Psoas muscle (tissue), 8 donors: ENCODE measurements around the gene ENDOD1. TPM values are rescaled to one million over a fixed set of nuclear protein-coding genes. Genes with fewer than 3 reads are reported as not detected.

ENCODE experiments used
- ATAC-seq, 4 donors: fragments of 200-7000 bp; cut with Tn5 transposase; one replicate each; pipeline ENCODE4 v1.9.1; 2020; ENCODE audit warnings: moderate library complexity in 3 of 4, mild to moderate bottlenecking in 2 of 4
- DNase-seq, 2 donors: peaks; one replicate each; pipeline ENCODE4 v3.0.0-alpha.2; 2020
- H3K27ac ChIP-seq: fragments of 200-600 bp; one replicate; pipeline ENCODE4 v1.8.0; 2022
- H3K27me3 ChIP-seq, 3 donors: fragments of 200-600 bp in 1 of 3; one replicate each; pipeline versions ENCODE4 v1.6.1 to v1.8.0; 2013 to 2022; ENCODE audit warnings: low read length in 2 of 3, mild to moderate bottlenecking in 2 of 3, moderate library complexity in 1 of 3; ENCODE audit not compliant: insufficient read depth in 3 of 3
- H3K36me3 ChIP-seq, 2 donors: fragments of 200-600 bp in 1 of 2; one replicate each; pipeline versions ENCODE4 v1.6.1 to v1.8.0; 2013 to 2022; ENCODE audit warnings: low read depth in 1 of 2, mild to moderate bottlenecking in 1 of 2, moderate library complexity in 1 of 2; ENCODE audit not compliant: insufficient read depth in 1 of 2
- H3K4me1 ChIP-seq: fragments of 200-600 bp; one replicate; pipeline ENCODE4 v1.8.0; 2022
- H3K4me3 ChIP-seq: fragments of 200-600 bp; one replicate; pipeline ENCODE4 v1.8.0; 2022; ENCODE audit warnings: mild to moderate bottlenecking
- H3K9me3 ChIP-seq: fragments of 200-600 bp; one replicate; pipeline ENCODE4 v1.8.0; 2022
- WGBS, 3 donors: extraction: QIAGEN DNeasy Blood & Tissue Kit; methylation state at CpG; one replicate each; pipeline versions ENCODE4 v1.1.6 to v1.1.7; 2013; 5-methylcytosine and 5-hydroxymethylcytosine counted together
- intact Hi-C, 2 donors: fragments of 100-400 bp; cut with DNase I; formaldehyde crosslinking; loops; one replicate each; pipeline versions ENCODE4 v1.11.0 to v1.14.2; 2022
- polyA plus RNA-seq, 3 donors: library from polyadenylated mRNA; stranded (reverse); fragments of 200-250 nt; gene quantifications; one replicate each; pipeline ENCODE4 v1.2.3, GENCODE V29; 2013
- total RNA-seq, 4 donors: library from RNA; stranded (reverse); fragmentation: NEBNext Ultra II Directional in 2 of 4; extraction: Animal tissue kit (Norgen Biotek cat#: 25700) in 2 of 4; gene quantifications; one replicate each; pipeline versions ENCODE4 v1.2.1 to v1.2.4, GENCODE V29; 2021 to 2023
- TF ChIP-seq, protein P1 (sequence below): fragments of 200-600 bp; IDR thresholded peaks from one replicate; pipeline ENCODE4 v1.8.0; 2022; ENCODE audit warnings: antibody characterized with exemption
- donor health status: healthy with polysubstance abuse.
- donor health status: DM: no; HTN: no; CAD: no; lungs with moderate emphysema.
- donor health status: Bipolar disorder and iron deficiency.
- donor health status: healthy.
- donor health status: DM: yes; HTN: yes; CAD: no.
- donor health status: DM: no; HTN: no; CAD: no.
- donor health status: DM: no; HTN: no; CAD: no.
- donor health status: DM: yes; HTN: yes; CAD: no.

The ENDOD1 gene
- total and polyA plus RNA-seq, 7 donors = 9.8 to 55.3 (median 29.0) TPM

DNA sequence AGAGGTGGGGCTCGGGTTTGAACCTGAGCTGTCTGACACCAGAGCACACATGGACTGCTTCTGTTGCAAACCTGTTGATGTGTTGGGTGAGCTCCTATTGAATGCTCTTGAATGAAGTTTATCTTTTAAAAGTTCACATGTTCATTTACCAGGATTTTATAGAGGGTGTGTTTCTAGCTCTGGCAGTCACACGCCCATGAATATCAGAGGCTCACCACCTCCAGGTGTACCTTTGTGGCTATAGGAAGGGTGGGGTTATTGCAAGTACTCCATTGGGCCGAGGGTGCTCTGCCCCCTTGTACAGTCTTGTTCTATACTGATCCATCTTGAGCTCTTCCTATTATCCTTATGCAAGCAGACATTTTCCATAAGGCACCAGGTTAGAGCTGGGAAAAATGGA lies 9.2 kb downstream of the ENDOD1 start:
- H3K4me3 ChIP-seq = no peak overlapping the region
- no peaks in the 10 kb centered on the region for H3K27me3 ChIP-seq
- peaks cover 66% of the 10 kb centered on the region for H3K4me1 ChIP-seq
- TF ChIP-seq, protein P1, sequence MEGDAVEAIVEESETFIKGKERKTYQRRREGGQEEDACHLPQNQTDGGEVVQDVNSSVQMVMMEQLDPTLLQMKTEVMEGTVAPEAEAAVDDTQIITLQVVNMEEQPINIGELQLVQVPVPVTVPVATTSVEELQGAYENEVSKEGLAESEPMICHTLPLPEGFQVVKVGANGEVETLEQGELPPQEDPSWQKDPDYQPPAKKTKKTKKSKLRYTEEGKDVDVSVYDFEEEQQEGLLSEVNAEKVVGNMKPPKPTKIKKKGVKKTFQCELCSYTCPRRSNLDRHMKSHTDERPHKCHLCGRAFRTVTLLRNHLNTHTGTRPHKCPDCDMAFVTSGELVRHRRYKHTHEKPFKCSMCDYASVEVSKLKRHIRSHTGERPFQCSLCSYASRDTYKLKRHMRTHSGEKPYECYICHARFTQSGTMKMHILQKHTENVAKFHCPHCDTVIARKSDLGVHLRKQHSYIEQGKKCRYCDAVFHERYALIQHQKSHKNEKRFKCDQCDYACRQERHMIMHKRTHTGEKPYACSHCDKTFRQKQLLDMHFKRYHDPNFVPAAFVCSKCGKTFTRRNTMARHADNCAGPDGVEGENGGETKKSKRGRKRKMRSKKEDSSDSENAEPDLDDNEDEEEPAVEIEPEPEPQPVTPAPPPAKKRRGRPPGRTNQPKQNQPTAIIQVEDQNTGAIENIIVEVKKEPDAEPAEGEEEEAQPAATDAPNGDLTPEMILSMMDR = no peak
- H3K9me3 ChIP-seq = no peaks in the 10 kb centered on the region
- WGBS, 3 donors = 94 to 97% (median 95%) methylated on average over 3 of the region's 3 CpGs
- H3K27ac ChIP-seq = peak overlapping the region; percentile 94
- H3K36me3 ChIP-seq = no peaks in the 10 kb centered on the region
- intact Hi-C loops = no loop called here
- ATAC-seq (no peak), DNase-seq (no peak)

DNA sequence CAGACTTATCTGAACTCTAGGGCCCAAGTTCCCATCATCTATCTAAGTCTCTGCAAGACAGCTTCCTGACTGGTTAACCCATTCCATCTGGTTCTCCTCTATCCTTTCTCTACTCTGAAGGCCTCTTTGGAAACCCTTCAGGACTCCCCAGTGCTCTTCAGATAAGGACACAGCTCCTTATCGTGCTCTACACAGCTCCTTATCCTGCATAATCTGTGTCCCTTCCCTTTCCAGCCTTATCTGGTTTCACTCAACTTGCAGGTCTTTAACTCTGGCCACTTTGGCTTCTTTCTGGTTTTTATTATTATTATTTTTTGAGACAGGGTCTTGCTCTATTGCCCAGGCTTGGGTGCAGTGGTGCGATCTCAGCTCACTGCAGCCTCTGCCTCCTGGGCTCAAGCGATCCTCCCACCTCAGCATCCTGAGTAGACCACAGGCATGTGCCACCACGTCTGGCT lies 10.6 kb downstream of the ENDOD1 start:
- Histone ChIP-seq H3K27ac (peak overlapping the region; percentile 94), H3K4me1 (peaks cover 66% of the 10 kb centered on the region), H3K4me3 (no peak overlapping the region), H3K36me3 (no peaks in the 10 kb centered on the region), H3K9me3 (no peaks in the 10 kb centered on the region), H3K27me3 (no peaks in the 10 kb centered on the region)
- intact Hi-C loops = no loop called here
- ATAC-seq = no peak
- TF ChIP-seq, protein P1 = no peak
- DNase-seq = no peak
- 62 to 83% (median 63%) methylated on average over 4 of the region's 4 CpGs for WGBS, 3 donors

DNA sequence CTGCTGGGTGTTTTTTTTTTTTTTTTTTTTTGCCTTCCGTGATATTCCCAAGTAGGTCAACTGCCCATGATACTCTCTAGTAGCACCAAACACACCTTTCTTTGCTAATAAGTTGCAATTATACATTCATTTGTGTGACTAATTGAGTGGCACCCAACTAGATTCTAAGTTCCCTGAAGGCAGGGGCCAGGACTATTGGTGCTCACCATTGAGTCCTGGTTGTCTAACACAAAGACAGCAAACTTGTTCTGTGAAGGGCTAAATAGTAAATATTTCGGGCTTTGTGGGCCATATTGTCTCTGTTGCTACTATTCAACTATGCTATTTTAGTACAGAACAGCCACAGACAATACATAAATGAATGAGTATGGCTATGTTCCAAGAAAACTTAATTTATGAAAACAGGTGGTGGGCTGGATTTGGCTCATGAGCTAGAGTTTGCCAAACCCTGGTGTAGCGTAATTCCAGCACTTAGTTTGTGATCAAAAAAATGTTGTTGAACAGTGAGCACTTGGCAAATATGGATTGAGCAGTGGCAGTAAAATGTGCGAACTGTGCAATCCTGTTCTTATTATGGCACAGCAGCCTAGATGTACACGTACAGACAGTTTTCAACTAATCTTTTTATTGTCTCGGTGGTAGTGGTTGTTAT lies 11.3 kb downstream of the ENDOD1 start:
- intact Hi-C loops = no loop called here
- peak overlapping the region; percentile 10 for H3K4me3 ChIP-seq
- peak overlapping the region; percentile 94 for H3K27ac ChIP-seq
- H3K4me1 ChIP-seq = peaks cover 66% of the 10 kb centered on the region
- no peaks in the 10 kb centered on the region for H3K9me3 ChIP-seq
- TF ChIP-seq, protein P1 = no peak
- H3K36me3 ChIP-seq = no peaks in the 10 kb centered on the region
- 19 to 30% (median 24%) methylated on average over 6 of the region's 6 CpGs for WGBS, 3 donors
- ATAC-seq (peak; percentile 12 to 61 (median 55)), DNase-seq (no peak)
- no peaks in the 10 kb centered on the region for H3K27me3 ChIP-seq

DNA sequence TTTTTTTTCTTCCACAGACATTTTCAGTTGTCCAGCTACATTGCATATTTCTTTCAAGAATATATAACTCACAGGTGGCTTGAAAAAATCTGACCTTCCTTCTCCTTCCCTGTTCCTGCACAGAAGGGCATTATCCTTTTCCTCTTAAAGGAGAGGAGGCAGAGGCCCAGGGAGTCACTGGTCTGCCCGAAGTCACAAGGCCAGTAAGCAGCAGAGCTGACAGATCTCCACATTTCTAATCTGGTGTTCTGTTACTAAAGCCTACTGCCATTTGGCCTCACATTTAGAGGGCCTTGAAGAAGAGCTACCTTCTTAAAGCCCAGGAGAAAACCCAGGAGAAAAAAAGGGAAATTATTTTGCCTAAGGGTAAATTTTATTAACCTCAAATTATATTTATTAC lies 12.3 kb downstream of the ENDOD1 start:
- peak overlapping the region; percentile 94 for H3K27ac ChIP-seq
- H3K36me3 ChIP-seq = no peaks in the 10 kb centered on the region
- H3K4me3 ChIP-seq = no peak overlapping the region
- no peaks in the 10 kb centered on the region for H3K9me3 ChIP-seq
- ATAC-seq = peak in 3 of 4 donors; percentile 49 to 65 (median 61)
- TF ChIP-seq, protein P1 = no peak
- 18 to 33% (median 31%) methylated on average over 1 of the region's 1 CpG for WGBS, 3 donors
- intact Hi-C loops = no loop called here
- peaks cover 68% of the 10 kb centered on the region for H3K4me1 ChIP-seq
- no peak for DNase-seq
- no peaks in the 10 kb centered on the region for H3K27me3 ChIP-seq

DNA sequence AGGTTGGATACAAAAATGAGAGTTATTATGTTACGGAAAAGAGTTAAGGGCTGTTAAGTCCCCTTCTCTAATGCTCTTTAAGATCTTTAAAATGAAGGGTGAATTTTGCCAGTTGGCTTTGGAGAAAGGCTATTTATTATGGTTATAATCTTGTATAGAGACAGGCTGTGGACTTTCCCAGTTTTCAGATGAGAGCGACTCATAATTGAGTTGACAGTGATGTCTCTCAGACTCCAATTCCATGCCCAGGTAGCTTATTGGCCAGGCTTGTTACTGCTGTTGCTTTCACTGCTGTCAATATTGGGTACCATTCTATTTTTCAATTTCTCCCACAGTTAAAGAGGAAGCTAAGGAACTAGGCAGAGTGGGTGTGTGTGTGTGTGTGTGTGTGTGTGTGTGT lies 13.1 kb downstream of the ENDOD1 start:
- H3K9me3 ChIP-seq = no peaks in the 10 kb centered on the region
- ATAC-seq = no peak
- H3K4me3 ChIP-seq = no peak overlapping the region
- intact Hi-C loops = no loop called here
- WGBS, 3 donors = 91 to 94% (median 92%) methylated on average over 2 of the region's 2 CpGs
- peak overlapping the region; percentile 94 for H3K27ac ChIP-seq
- peaks cover 64% of the 10 kb centered on the region for H3K4me1 ChIP-seq
- no peak for DNase-seq
- no peaks in the 10 kb centered on the region for H3K36me3 ChIP-seq
- TF ChIP-seq, protein P1 = no peak
- H3K27me3 ChIP-seq = no peaks in the 10 kb centered on the region
